ENCODE data around the gene CFTR.
A peak's percentile ranks its signal among the peaks of the same experiment; 100 is the strongest.

Gene CFTR

GRCh38 chr7:117582219-117582704 is 102.4 kb downstream of the CFTR start (continued):
- TF ChIP-seq ZNF362 (tag by site-specific recombination; IDR thresholded peaks at IDR 0.05) (no peak), ZSCAN30 (tag by site-specific recombination; IDR thresholded peaks at IDR 0.05) (no peak), ZNF354C (tag by site-specific recombination; IDR thresholded peaks at IDR 0.05; ENCODE audit: borderline replicate concordance, low read depth) (no peak), ZBTB20 (tag by site-specific recombination; IDR thresholded peaks at IDR 0.05) (peak; percentile 36; the same call in 1 of the 2 replicates), FEZF1 (tag by site-specific recombination; IDR thresholded peaks at IDR 0.05) (no peak), ZNF341 (tag by site-specific recombination; IDR thresholded peaks at IDR 0.05; ENCODE audit: low read depth) (no peak), ZNF366 (tag by site-specific recombination; conservative IDR thresholded peaks at IDR 0.05) (no peak; the same call in 1 of the 2 replicates), SETDB1 (IDR thresholded peaks at IDR 0.05; ENCODE audit: insufficient read length, low read length) (no peak), ZNF501 (tag by site-specific recombination; IDR thresholded peaks at IDR 0.05) (no peak), ZNF184 (tag by site-specific recombination; IDR thresholded peaks at IDR 0.05) (peak; percentile 37; the same call in 1 of the 2 replicates), ZNF701 (tag by site-specific recombination; IDR thresholded peaks at IDR 0.05) (no peak), WT1 (tag by site-specific recombination; IDR thresholded peaks at IDR 0.05) (no peak)
- TF ChIP-seq, protein P1, sequence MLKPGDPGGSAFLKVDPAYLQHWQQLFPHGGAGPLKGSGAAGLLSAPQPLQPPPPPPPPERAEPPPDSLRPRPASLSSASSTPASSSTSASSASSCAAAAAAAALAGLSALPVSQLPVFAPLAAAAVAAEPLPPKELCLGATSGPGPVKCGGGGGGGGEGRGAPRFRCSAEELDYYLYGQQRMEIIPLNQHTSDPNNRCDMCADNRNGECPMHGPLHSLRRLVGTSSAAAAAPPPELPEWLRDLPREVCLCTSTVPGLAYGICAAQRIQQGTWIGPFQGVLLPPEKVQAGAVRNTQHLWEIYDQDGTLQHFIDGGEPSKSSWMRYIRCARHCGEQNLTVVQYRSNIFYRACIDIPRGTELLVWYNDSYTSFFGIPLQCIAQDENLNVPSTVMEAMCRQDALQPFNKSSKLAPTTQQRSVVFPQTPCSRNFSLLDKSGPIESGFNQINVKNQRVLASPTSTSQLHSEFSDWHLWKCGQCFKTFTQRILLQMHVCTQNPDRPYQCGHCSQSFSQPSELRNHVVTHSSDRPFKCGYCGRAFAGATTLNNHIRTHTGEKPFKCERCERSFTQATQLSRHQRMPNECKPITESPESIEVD (tag by site-specific recombination; IDR thresholded peaks at IDR 0.05), result 0 out of 2 replicates have a peak, but pooled peaks have one; percentile 38
- TF ChIP-seq, protein P2, sequence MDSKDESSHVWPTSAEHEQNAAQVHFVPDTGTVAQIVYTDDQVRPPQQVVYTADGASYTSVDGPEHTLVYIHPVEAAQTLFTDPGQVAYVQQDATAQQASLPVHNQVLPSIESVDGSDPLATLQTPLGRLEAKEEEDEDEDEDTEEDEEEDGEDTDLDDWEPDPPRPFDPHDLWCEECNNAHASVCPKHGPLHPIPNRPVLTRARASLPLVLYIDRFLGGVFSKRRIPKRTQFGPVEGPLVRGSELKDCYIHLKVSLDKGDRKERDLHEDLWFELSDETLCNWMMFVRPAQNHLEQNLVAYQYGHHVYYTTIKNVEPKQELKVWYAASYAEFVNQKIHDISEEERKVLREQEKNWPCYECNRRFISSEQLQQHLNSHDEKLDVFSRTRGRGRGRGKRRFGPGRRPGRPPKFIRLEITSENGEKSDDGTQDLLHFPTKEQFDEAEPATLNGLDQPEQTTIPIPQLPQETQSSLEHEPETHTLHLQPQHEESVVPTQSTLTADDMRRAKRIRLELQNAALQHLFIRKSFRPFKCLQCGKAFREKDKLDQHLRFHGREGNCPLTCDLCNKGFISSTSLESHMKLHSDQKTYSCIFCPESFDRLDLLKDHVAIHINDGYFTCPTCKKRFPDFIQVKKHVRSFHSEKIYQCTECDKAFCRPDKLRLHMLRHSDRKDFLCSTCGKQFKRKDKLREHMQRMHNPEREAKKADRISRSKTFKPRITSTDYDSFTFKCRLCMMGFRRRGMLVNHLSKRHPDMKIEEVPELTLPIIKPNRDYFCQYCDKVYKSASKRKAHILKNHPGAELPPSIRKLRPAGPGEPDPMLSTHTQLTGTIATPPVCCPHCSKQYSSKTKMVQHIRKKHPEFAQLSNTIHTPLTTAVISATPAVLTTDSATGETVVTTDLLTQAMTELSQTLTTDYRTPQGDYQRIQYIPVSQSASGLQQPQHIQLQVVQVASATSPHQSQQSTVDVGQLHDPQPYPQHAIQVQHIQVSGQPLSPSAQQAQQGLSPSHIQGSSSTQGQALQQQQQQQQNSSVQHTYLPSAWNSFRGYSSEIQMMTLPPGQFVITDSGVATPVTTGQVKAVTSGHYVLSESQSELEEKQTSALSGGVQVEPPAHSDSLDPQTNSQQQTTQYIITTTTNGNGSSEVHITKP (tag by site-specific recombination; IDR thresholded peaks at IDR 0.05), result 0 out of 2 replicates have a peak, but pooled peaks have one; percentile 14
- TF ChIP-seq, protein P3, sequence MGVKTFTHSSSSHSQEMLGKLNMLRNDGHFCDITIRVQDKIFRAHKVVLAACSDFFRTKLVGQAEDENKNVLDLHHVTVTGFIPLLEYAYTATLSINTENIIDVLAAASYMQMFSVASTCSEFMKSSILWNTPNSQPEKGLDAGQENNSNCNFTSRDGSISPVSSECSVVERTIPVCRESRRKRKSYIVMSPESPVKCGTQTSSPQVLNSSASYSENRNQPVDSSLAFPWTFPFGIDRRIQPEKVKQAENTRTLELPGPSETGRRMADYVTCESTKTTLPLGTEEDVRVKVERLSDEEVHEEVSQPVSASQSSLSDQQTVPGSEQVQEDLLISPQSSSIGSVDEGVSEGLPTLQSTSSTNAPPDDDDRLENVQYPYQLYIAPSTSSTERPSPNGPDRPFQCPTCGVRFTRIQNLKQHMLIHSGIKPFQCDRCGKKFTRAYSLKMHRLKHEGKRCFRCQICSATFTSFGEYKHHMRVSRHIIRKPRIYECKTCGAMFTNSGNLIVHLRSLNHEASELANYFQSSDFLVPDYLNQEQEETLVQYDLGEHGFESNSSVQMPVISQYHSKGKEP (tag by site-specific recombination; IDR thresholded peaks at IDR 0.05), result 0 out of 2 replicates have a peak, but pooled peaks have one; percentile 48
- TF ChIP-seq, protein P4, sequence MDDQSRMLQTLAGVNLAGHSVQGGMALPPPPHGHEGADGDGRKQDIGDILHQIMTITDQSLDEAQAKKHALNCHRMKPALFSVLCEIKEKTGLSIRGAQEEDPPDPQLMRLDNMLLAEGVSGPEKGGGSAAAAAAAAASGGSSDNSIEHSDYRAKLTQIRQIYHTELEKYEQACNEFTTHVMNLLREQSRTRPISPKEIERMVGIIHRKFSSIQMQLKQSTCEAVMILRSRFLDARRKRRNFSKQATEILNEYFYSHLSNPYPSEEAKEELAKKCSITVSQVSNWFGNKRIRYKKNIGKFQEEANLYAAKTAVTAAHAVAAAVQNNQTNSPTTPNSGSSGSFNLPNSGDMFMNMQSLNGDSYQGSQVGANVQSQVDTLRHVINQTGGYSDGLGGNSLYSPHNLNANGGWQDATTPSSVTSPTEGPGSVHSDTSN (CRISPR knock-in tag; IDR thresholded peaks at IDR 0.05), result no peak

DNA sequence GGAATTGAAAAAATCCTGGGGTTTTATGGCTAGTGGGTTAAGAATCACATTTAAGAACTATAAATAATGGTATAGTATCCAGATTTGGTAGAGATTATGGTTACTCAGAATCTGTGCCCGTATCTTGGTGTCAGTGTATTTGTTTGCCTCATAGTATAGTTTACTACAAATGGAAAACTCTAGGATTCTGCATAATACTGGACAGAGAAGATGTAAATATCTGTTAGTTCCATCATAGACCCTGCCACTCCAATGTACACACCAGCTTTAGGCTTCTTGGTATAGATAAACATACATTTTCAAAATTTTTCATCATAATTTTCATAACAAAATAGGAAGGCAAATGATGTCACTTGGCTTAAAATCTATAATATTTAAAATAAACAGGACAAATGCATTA is 108.1 kb downstream of the CFTR start:
- no peak overlapping the region for H3K27ac ChIP-seq (ENCODE audit: extremely low read depth, low read depth, low read length)
- no peaks in the 10 kb centered on the region for H3K9me3 ChIP-seq (ENCODE audit: control insufficient read depth, insufficient read depth, low read depth, low read length)
- CTCF ChIA-PET, result no interaction called here
- POLR2A ChIA-PET, result no interaction called here
- TF ChIP-seq ZNF501 (tag by site-specific recombination; IDR thresholded peaks at IDR 0.05) (no peak), ZNF560 (tag by site-specific recombination; IDR thresholded peaks at IDR 0.05; ENCODE audit: borderline replicate concordance) (no peak)
- no peaks in the 10 kb centered on the region for H3K36me3 ChIP-seq (ENCODE audit: control insufficient read depth in 2 of 2, insufficient read depth in 1 of 2, low read length in 2 of 2)
- no peak overlapping the region for H3K4me3 ChIP-seq (ENCODE audit: low read depth, low read length)
- H3K4me1 ChIP-seq (ENCODE audit: control insufficient read depth, insufficient read depth, low read length), result no peaks in the 10 kb centered on the region
